Body of pancreas (tissue), 4 donors: ENCODE measurements around the gene NAXE. TPM values are rescaled to one million over a fixed set of nuclear protein-coding genes. Genes with fewer than 3 reads are reported as not detected.
A peak's percentile ranks its signal among the peaks of the same experiment; 100 is the strongest.

Experiments used
- ATAC-seq: fragments of 150-250 bp; one replicate; pipeline ENCODE4 v1.9.1; 2016
- DNase-seq, 4 donors: peaks; one replicate each; pipeline ENCODE4 v3.0.0-alpha.2; 2019
- H3K27ac ChIP-seq, 4 donors: fragments of 200-600 bp; sonication (generic); 1 replicate in 3 of 4; 2 replicates in 1 of 4; pipeline versions ENCODE4 v1.5.1 to v1.6.1; 2016 to 2019; ENCODE audit warnings: mild to moderate bottlenecking in 1 of 4, mixed read lengths in 1 of 4, moderate library complexity in 1 of 4
- H3K27me3 ChIP-seq, 2 donors: fragments of 200-600 bp; sonication (generic); one replicate each; pipeline ENCODE4 v1.6.0; 2016; ENCODE audit warnings: mild to moderate bottlenecking in 1 of 2
- H3K36me3 ChIP-seq, 2 donors: fragments of 200-600 bp; sonication (generic); replicated peaks in 1 of 2; 2 replicates each; pipeline ENCODE4 v1.5.1; 2016; ENCODE audit warnings: low read depth in 2 of 2; ENCODE audit not compliant: insufficient read depth in 1 of 2
- H3K4me1 ChIP-seq: fragments of 200-600 bp; sonication (generic); one replicate; pipeline ENCODE4 v1.6.0; 2016
- H3K4me3 ChIP-seq, 2 donors: fragments of 200-600 bp; sonication (generic); 1 replicate in 1 of 2; 2 replicates in 1 of 2; pipeline ENCODE4 v1.5.1; 2016 to 2019
- H3K9me3 ChIP-seq, 3 donors: fragments of 200-600 bp; sonication (generic); 1 replicate in 2 of 3; 2 replicates in 1 of 3; pipeline ENCODE4 v1.5.1; 2016
- POLR2A ChIP-seq, 3 donors: fragments of 450-650 bp; IDR thresholded peaks; one replicate each; pipeline ENCODE4 v1.6.1; 2016; ENCODE audit warnings: antibody characterized with exemption in 3 of 3, mild to moderate bottlenecking in 2 of 3
- WGBS, 2 donors: methylation state at CpG; one replicate each; pipeline ENCODE4 v1.1.5; 2017; 5-methylcytosine and 5-hydroxymethylcytosine counted together
- intact Hi-C: fragments of 100-400 bp; cut with DNase I; formaldehyde crosslinking; loops from one replicate; pipeline ENCODE4 v1.15.1; 2023
- total RNA-seq, 2 donors: library from RNA; depleted of rRNA; stranded (reverse); fragments of >200 nt; gene quantifications; one replicate each; pipeline ENCODE4 v1.1.0, GENCODE V29; 2016
- TF ChIP-seq, protein P1 (sequence below), 7 experiments: fragments of 450-650 bp in 4 of 7; fragments of 200-600 bp in 3 of 7; sonication (generic) in 3 of 7; IDR thresholded peaks; one replicate each; pipeline ENCODE4 v1.5.1; 2016 to 2019; ENCODE audit warnings: antibody characterized with exemption in 7 of 7

Gene NAXE
- total RNA-seq, 2 donors from 2014 or later, result 46.1 to 62.8 TPM

DNA sequence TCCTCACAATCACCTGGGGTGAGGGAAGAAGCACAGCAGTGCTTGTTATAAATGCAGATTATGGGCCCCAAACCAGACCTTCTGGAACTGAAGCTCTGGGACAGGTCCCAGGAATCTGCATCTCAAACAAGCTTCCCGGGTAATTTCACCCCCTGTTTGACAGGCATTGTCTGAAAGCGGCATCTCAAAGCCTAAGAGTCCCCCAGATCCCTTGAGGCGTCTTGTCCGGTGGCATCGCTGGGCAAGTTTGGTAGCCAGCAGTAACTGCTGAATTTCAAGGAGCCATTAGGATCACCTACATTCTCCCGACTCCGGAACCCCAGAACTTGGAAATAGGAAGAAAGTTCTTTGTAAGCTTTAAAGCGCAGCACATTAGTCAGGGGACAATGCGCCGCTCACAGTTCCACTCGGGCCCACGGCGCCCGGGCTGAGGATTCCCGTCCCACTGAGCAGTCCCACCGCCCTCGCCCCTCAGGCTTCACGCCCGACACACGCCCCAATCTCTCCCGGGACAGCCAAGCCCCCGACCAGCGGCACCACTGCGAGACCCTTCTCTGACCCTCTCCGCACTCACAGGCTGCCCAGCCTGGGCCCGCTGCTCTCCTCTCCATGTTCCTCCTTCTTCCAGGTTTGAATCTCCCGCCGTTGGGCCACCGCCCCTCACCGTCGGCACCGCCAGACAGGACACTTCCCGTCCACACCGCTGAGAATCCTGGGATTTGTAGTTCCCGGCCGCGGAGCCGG, 19.5 kb upstream of the NAXE start, which contains the start of gene IQGAP3:
Gene IQGAP3 (minus strand): TSS at position 647 of the 744 bp plus-strand sequence. CDS start 36 bp downstream, at position 611.
- no peak within 1 kb of the TSS for H3K27ac ChIP-seq
- TF ChIP-seq, protein P1, sequence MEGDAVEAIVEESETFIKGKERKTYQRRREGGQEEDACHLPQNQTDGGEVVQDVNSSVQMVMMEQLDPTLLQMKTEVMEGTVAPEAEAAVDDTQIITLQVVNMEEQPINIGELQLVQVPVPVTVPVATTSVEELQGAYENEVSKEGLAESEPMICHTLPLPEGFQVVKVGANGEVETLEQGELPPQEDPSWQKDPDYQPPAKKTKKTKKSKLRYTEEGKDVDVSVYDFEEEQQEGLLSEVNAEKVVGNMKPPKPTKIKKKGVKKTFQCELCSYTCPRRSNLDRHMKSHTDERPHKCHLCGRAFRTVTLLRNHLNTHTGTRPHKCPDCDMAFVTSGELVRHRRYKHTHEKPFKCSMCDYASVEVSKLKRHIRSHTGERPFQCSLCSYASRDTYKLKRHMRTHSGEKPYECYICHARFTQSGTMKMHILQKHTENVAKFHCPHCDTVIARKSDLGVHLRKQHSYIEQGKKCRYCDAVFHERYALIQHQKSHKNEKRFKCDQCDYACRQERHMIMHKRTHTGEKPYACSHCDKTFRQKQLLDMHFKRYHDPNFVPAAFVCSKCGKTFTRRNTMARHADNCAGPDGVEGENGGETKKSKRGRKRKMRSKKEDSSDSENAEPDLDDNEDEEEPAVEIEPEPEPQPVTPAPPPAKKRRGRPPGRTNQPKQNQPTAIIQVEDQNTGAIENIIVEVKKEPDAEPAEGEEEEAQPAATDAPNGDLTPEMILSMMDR (IDR thresholded peaks at IDR 0.05), result no peak
- no peak for TF ChIP-seq POLR2A (IDR thresholded peaks at IDR 0.05)
- peak; percentile 89 to 92 (median 90) for DNase-seq
- no peaks in the 10 kb centered on the region for H3K9me3 ChIP-seq
- no peaks in the 10 kb centered on the region for H3K27me3 ChIP-seq
- H3K36me3 ChIP-seq, result no peaks in the 10 kb centered on the region
- 0 to 1% methylated on average over 24 to 38 of the region's 38 CpGs for WGBS, 2 donors
- ATAC-seq, result peak; percentile 98
- intact Hi-C loops, result no loop called here
- peaks cover 10% of the 10 kb centered on the region for H3K4me1 ChIP-seq
- H3K4me3 ChIP-seq, result no peak within 1 kb of the TSS

DNA sequence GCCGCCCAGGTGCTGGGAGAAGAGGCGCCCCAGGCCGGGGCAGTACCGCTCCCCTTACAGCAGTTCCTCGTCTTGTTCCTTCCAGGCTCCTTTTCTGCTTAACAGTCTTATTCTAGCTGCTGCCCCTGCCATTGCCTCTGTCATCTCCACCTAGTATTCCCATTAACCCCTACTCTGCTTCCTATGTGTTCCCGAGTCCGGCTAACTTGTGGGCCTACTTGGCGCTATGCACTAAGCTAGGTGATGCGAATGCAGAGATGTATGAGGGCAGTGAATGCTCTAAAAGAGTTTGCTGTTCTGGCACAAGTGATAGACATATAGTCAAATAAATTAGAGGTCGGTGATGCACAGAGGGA, 18.9 kb upstream of the NAXE start:
- no peak overlapping the region for H3K4me3 ChIP-seq
- TF ChIP-seq, protein P1 (IDR thresholded peaks at IDR 0.05), result no peak
- no peak for TF ChIP-seq POLR2A (IDR thresholded peaks at IDR 0.05)
- no peaks in the 10 kb centered on the region for H3K27me3 ChIP-seq
- ATAC-seq, result no peak
- intact Hi-C loops, result no loop called here
- no peaks in the 10 kb centered on the region for H3K9me3 ChIP-seq
- no peak for DNase-seq
- peaks cover 10% of the 10 kb centered on the region for H3K4me1 ChIP-seq
- 32 to 33% methylated on average over 10 of the region's 10 CpGs for WGBS, 2 donors
- no peaks in the 10 kb centered on the region for H3K36me3 ChIP-seq
- no peak overlapping the region for H3K27ac ChIP-seq

DNA sequence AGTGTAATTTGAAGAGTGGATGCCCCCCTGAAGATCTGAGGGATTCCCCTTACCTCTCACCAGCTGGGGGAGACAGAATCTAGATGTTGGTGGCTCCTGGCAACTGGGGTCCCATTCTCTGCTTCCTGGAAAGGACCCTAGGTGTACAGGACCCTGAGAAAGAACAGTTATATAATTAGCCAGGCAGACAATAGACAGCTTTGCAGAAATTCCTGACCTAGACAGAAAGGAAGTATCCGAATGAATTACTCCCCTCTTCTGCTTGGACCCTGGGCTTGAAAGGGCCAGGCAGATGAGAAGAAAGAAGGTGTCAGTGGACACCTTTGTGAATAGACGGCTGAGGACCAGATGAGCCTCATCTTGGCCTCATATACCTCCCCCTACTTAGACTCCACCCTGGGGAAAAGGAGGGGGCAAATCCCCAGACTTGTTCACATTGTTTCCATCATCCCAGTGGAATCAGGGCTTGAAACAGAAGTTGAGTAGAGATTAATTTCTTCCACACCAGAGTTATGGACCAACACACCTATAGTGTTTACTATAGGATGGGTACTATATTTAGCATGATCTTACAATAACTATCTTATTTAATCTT, 17.4 kb upstream of the NAXE start:
- Histone ChIP-seq H3K36me3 (no peaks in the 10 kb centered on the region), H3K4me1 (peaks cover 10% of the 10 kb centered on the region), H3K27me3 (no peaks in the 10 kb centered on the region), H3K9me3 (no peaks in the 10 kb centered on the region), H3K27ac (no peak overlapping the region), H3K4me3 (no peak overlapping the region)
- WGBS, 2 donors, result 50% methylated on average over 2 of the region's 2 CpGs
- intact Hi-C loops, result no loop called here
- ATAC-seq, result no peak
- TF ChIP-seq, protein P1 (IDR thresholded peaks at IDR 0.05), result no peak
- TF ChIP-seq POLR2A (IDR thresholded peaks at IDR 0.05), result no peak
- no peak for DNase-seq

DNA sequence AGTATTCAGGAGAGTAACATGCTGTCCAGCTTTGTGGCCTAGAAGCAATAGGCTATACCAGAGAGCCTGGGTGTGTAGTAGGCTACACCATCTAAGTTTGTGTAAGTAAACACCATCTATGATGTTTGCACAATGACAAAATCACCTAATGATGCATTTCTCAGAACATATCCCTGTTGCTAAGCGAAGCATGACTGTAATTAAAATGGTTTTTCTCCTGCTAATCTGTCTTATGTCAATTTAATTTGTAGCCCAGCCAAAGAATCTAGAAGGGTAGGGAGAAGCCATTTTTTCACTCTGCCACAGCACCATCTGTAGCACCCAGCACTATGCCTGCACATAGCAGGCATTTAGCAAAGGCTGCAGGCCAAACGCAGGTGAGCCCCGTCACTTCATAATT, 14.0 kb upstream of the NAXE start:
- ATAC-seq (peak; percentile 8), DNase-seq (no peak)
- Histone ChIP-seq H3K4me1 (peaks cover 2% of the 10 kb centered on the region), H3K27ac (no peak overlapping the region), H3K27me3 (no peaks in the 10 kb centered on the region), H3K9me3 (no peaks in the 10 kb centered on the region), H3K36me3 (no peaks in the 10 kb centered on the region), H3K4me3 (no peak overlapping the region)
- intact Hi-C loops, result no loop called here
- TF ChIP-seq POLR2A (IDR thresholded peaks at IDR 0.05), result no peak
- TF ChIP-seq, protein P1 (IDR thresholded peaks at IDR 0.05), result no peak
- 78 to 80% methylated on average over 3 of the region's 3 CpGs for WGBS, 2 donors
